HEK293 (cell line): ENCODE measurements around the gene PRR36.
A peak's percentile ranks its signal among the peaks of the same experiment; 100 is the strongest.

Experiments used
- CTCF ChIA-PET: fragments of 350-600 bp; formaldehyde crosslinking; extraction: SDS; loops from one replicate; lab custom pipeline; 2021; ENCODE audit warnings: antibody characterized with exemption; lab: Yijun Ruan, JAX
- POLR2A ChIA-PET: fragments of 300-600 bp; formaldehyde crosslinking; extraction: SDS; loops from one replicate; lab custom pipeline; 2020; ENCODE audit warnings: antibody characterized with exemption, inconsistent platforms; lab: Yijun Ruan, JAX
- H3K27ac ChIP-seq: fragments of 200-500 bp; sonication (Bioruptor generic); 2 replicates; pipeline ENCODE4 v1.5.1; 2014; ENCODE audit warnings: low read depth, low read length, control low read depth, inconsistent platforms; ENCODE audit errors: extremely low read depth
- H3K36me3 ChIP-seq, 2 experiments: fragments of 200-500 bp in 1 of 2; sonication (Bioruptor generic) in 1 of 2; 1 replicate in 1 of 2; 2 replicates in 1 of 2; pipeline ENCODE4 v1.5.1; 2014 to 2017; ENCODE audit warnings: inconsistent platforms in 2 of 2, low read length in 2 of 2; ENCODE audit not compliant: control insufficient read depth in 2 of 2, insufficient read depth in 1 of 2
- H3K4me1 ChIP-seq: fragments of 200-500 bp; sonication (Bioruptor generic); 2 replicates; pipeline ENCODE4 v1.5.1; 2014; ENCODE audit warnings: mild to moderate bottlenecking, low read length, inconsistent platforms; ENCODE audit not compliant: control insufficient read depth, insufficient read depth
- H3K4me3 ChIP-seq: 2 replicates; pipeline ENCODE4 v1.5.1; 2011; ENCODE audit warnings: low read depth, mild to moderate bottlenecking, control low read depth, low read length, moderate library complexity
- H3K9me3 ChIP-seq: fragments of 200-500 bp; sonication (Bioruptor generic); 2 replicates; pipeline ENCODE4 v1.5.1; 2014; ENCODE audit warnings: low read depth, low read length, inconsistent platforms; ENCODE audit not compliant: control insufficient read depth, insufficient read depth
- MZF1 ChIP-seq: fragments of 450-650 bp; formaldehyde crosslinking; IDR thresholded peaks from 2 replicates; pipeline ENCODE4 v1.5.1; 2017; ENCODE audit warnings: missing biosample characterization, missing genetic modification characterization, borderline replicate concordance
- OVOL3 ChIP-seq: fragments of 450-650 bp; formaldehyde crosslinking; IDR thresholded peaks from 2 replicates; pipeline ENCODE4 v1.5.1; 2016; ENCODE audit warnings: missing biosample characterization, missing genetic modification characterization
- RBAK ChIP-seq: fragments of 450-650 bp; formaldehyde crosslinking; IDR thresholded peaks from 2 replicates; pipeline ENCODE4 v1.5.1; 2016; ENCODE audit warnings: missing biosample characterization, missing genetic modification characterization
- TRIM28 ChIP-seq: IDR thresholded peaks from 2 replicates; pipeline ENCODE4 v1.6.1; 2011; ENCODE audit warnings: low read length, control low read depth, borderline replicate concordance
- ZNF518A ChIP-seq: fragments of 450-650 bp; formaldehyde crosslinking; conservative IDR thresholded peaks from 2 replicates; pipeline ENCODE4 v1.5.1; 2016; ENCODE audit warnings: low read depth, missing biosample characterization, missing genetic modification characterization
- ZNF747 ChIP-seq: fragments of 450-650 bp; formaldehyde crosslinking; IDR thresholded peaks from 2 replicates; pipeline ENCODE4 v1.5.1; 2016; ENCODE audit warnings: missing biosample characterization, missing genetic modification characterization
- TF ChIP-seq, protein P1 (sequence below): fragments of 450-650 bp; formaldehyde crosslinking; IDR thresholded peaks from 2 replicates; pipeline ENCODE4 v1.5.1; 2016; ENCODE audit warnings: missing biosample characterization, missing genetic modification characterization

Gene PRR36

DNA sequence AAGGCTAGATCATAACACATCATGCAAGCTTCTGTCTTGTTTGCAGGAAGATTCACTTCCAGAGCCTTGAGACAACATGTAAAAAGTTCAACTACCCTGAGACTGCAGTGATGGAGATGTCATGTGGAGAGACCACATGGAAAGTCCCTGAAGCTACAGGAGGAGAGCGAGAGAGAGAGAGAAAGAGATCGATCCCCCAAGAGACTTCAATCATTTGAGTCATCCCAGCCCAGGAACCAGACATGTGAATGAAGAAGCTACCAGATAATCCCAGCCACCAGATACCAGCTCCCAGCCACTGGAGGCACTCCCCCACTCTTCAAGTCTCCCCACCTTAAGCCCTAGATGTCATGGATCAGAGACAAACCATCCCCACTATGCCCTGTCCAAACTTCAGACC lies 54.9 kb downstream of the PRR36 start:
- H3K9me3 ChIP-seq, result no peaks in the 10 kb centered on the region
- no peaks in the 10 kb centered on the region for H3K36me3 ChIP-seq
- ChIA-PET POLR2A (interaction anchor here (1.5 kb wide), 1 partner anchor 10 kb away, joined by 5 read pairs; no protein-coding TSS in a partner anchor), CTCF (interaction anchor here (1.1 to 1.8 kb wide), 4 partner anchors 17 to 138 kb away, joined by 3 to 4 read pairs (median 3); partner anchors contain the start of genes MAP2K7 and TRAPPC5)
- H3K27ac ChIP-seq, result no peak overlapping the region
- H3K4me3 ChIP-seq, result no peak overlapping the region
- no peaks in the 10 kb centered on the region for H3K4me1 ChIP-seq
- no peak for TF ChIP-seq TRIM28
- TF ChIP-seq, protein P1, sequence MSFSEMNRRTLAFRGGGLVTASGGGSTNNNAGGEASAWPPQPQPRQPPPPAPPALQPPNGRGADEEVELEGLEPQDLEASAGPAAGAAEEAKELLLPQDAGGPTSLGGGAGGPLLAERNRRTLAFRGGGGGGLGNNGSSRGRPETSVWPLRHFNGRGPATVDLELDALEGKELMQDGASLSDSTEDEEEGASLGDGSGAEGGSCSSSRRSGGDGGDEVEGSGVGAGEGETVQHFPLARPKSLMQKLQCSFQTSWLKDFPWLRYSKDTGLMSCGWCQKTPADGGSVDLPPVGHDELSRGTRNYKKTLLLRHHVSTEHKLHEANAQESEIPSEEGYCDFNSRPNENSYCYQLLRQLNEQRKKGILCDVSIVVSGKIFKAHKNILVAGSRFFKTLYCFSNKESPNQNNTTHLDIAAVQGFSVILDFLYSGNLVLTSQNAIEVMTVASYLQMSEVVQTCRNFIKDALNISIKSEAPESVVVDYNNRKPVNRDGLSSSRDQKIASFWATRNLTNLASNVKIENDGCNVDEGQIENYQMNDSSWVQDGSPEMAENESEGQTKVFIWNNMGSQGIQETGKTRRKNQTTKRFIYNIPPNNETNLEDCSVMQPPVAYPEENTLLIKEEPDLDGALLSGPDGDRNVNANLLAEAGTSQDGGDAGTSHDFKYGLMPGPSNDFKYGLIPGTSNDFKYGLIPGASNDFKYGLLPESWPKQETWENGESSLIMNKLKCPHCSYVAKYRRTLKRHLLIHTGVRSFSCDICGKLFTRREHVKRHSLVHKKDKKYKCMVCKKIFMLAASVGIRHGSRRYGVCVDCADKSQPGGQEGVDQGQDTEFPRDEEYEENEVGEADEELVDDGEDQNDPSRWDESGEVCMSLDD (tag by site-specific recombination), result no peak
- TF ChIP-seq ZNF747 (tag by site-specific recombination), result no peak
- no peak for TF ChIP-seq MZF1
- TF ChIP-seq ZNF518A (tag by site-specific recombination), result no peak

- H3K36me3 ChIP-seq, result no peaks in the 10 kb centered on the region
- no peak overlapping the region for H3K4me3 ChIP-seq
- no peak for TF ChIP-seq OVOL3 (tag by site-specific recombination)
- peak; percentile 91 for TF ChIP-seq RBAK (tag by site-specific recombination)
- POLR2A ChIA-PET, result interaction anchor here (1.5 kb wide), 1 partner anchor 9 kb away, joined by 5 read pairs; no protein-coding TSS in a partner anchor
- no peak overlapping the region for H3K27ac ChIP-seq
- no peaks in the 10 kb centered on the region for H3K9me3 ChIP-seq
- H3K4me1 ChIP-seq, result no peaks in the 10 kb centered on the region
- CTCF ChIA-PET, result interaction anchor here (1.1 to 1.8 kb wide), 5 partner anchors 17 to 252 kb away, joined by 3 to 4 read pairs (median 3); partner anchors contain the start of genes MAP2K7 and TRAPPC5
Observed at GRCh38 chr19:7818806-7819205, 55.4 kb downstream of the PRR36 start.
